Liver (tissue), 9 donors: ENCODE results near the gene RAD51B. TPM values are rescaled to one million over a fixed set of nuclear protein-coding genes. Genes with fewer than 3 reads are reported as not detected.

Experiments used
- DNase-seq: peaks from one replicate; pipeline ENCODE4 v3.0.0-alpha.2; 2017; ENCODE audit warnings: low spot score
- H3K27ac ChIP-seq, 2 donors: one replicate each; pipeline ENCODE4 v1.7.0; 2013; ENCODE audit warnings: inconsistent platforms in 2 of 2, low read length in 2 of 2, control low read depth in 1 of 2, low read depth in 1 of 2, mild to moderate bottlenecking in 1 of 2
- H3K27me3 ChIP-seq, 4 donors: one replicate each; pipeline versions ENCODE4 v1.6.1 to v1.7.0; 2013; ENCODE audit warnings: low read length in 3 of 4, inconsistent platforms in 1 of 4, mild to moderate bottlenecking in 1 of 4, moderate library complexity in 1 of 4; ENCODE audit not compliant: control insufficient read depth in 4 of 4, insufficient read depth in 4 of 4
- H3K36me3 ChIP-seq, 4 donors: one replicate each; pipeline versions ENCODE4 v1.6.1 to v1.7.0; 2013; ENCODE audit warnings: low read length in 3 of 4, mild to moderate bottlenecking in 3 of 4, low read depth in 1 of 4, moderate library complexity in 1 of 4; ENCODE audit not compliant: control insufficient read depth in 4 of 4, insufficient read depth in 3 of 4
- H3K4me1 ChIP-seq, 4 donors: one replicate each; pipeline versions ENCODE4 v1.6.1 to v1.7.0; 2013; ENCODE audit warnings: low read length in 3 of 4, mild to moderate bottlenecking in 3 of 4, moderate library complexity in 1 of 4; ENCODE audit not compliant: control insufficient read depth in 4 of 4, insufficient read depth in 4 of 4
- H3K4me3 ChIP-seq, 3 donors: one replicate each; pipeline versions ENCODE4 v1.6.1 to v1.7.0; 2013; ENCODE audit warnings: low read length in 3 of 3, control low read depth in 1 of 3, low read depth in 1 of 3, mild to moderate bottlenecking in 1 of 3
- H3K9ac ChIP-seq, 2 donors: one replicate each; pipeline ENCODE4 v1.7.0; 2013; ENCODE audit warnings: low read length in 2 of 2, mild to moderate bottlenecking in 2 of 2, moderate library complexity in 2 of 2, control low read depth in 1 of 2, low read depth in 1 of 2
- H3K9me3 ChIP-seq, 4 donors: one replicate each; pipeline versions ENCODE4 v1.6.1 to v1.7.0; 2013; ENCODE audit warnings: low read length in 3 of 4; ENCODE audit not compliant: control insufficient read depth in 4 of 4
- ATF3 ChIP-seq: IDR thresholded peaks from 2 replicates; pipeline ENCODE4 v1.6.1; 2016; ENCODE audit warnings: antibody characterized with exemption
- FOXA2 ChIP-seq: IDR thresholded peaks from 2 replicates; pipeline ENCODE4 v1.6.1; 2016; ENCODE audit warnings: antibody characterized with exemption
- HNF4G ChIP-seq: IDR thresholded peaks from 2 replicates; pipeline ENCODE4 v1.6.1; 2016; ENCODE audit warnings: antibody characterized with exemption
- MAX ChIP-seq: IDR thresholded peaks from 2 replicates; pipeline ENCODE4 v1.6.1; 2016; ENCODE audit warnings: antibody characterized with exemption
- NR2F2 ChIP-seq: IDR thresholded peaks from 2 replicates; pipeline ENCODE4 v1.6.1; 2016; ENCODE audit warnings: antibody characterized with exemption
- RAD21 ChIP-seq, 2 donors: IDR thresholded peaks; 2 replicates each; pipeline ENCODE4 v1.6.1; 2016; ENCODE audit warnings: antibody characterized with exemption in 2 of 2, mild to moderate bottlenecking in 2 of 2
- REST ChIP-seq: IDR thresholded peaks from 2 replicates; pipeline ENCODE4 v1.6.1; 2016; ENCODE audit warnings: antibody characterized with exemption, mild to moderate bottlenecking
- RXRA ChIP-seq, 2 donors: IDR thresholded peaks; 2 replicates each; pipeline ENCODE4 v1.6.1; 2017 to 2018; ENCODE audit warnings: antibody characterized with exemption in 2 of 2, mild to moderate bottlenecking in 1 of 2
- SP1 ChIP-seq: IDR thresholded peaks from 2 replicates; pipeline ENCODE4 v1.6.1; 2018; ENCODE audit warnings: antibody characterized with exemption, mild to moderate bottlenecking
- TAF1 ChIP-seq: conservative IDR thresholded peaks from 2 replicates; pipeline ENCODE4 v1.6.1; 2016; ENCODE audit warnings: antibody characterized with exemption, mild to moderate bottlenecking
- YY1 ChIP-seq: IDR thresholded peaks from 2 replicates; pipeline ENCODE4 v1.6.1; 2016; ENCODE audit warnings: antibody characterized with exemption, mild to moderate bottlenecking
- ZBTB33 ChIP-seq: IDR thresholded peaks from 2 replicates; pipeline ENCODE4 v1.6.1; 2016; ENCODE audit warnings: antibody characterized with exemption
- WGBS: extraction: QIAGEN DNeasy Blood & Tissue Kit; methylation state at CpG from one replicate; pipeline ENCODE4 v1.1.7; 2013; 5-methylcytosine and 5-hydroxymethylcytosine counted together
- polyA plus RNA-seq, 2 donors: library from polyadenylated mRNA; stranded (reverse) in 1 of 2; unstranded in 1 of 2; fragments of 200-250 nt in 1 of 2; fragments of >200 nt in 1 of 2; fragmentation: Nextera tagmentation in 1 of 2; extraction: Ambion mirVana in 1 of 2; gene quantifications; one replicate each; pipeline versions ENCODE4 v1.2.1 to v1.2.3, GENCODE V29; 2013 to 2015
- total RNA-seq, 2 donors: library from RNA; depleted of rRNA; stranded (reverse); fragments of >200 nt; gene quantifications; one replicate each; pipeline ENCODE4 v1.2.3, GENCODE V29; 2014
- donor health status: healthy.
- donor health status: healthy.
- donor health status: healthy.
- donor health status: healthy.
- donor health status: healthy.

Gene RAD51B
- total and polyA plus RNA-seq, 4 donors, result 0.81 to 12.9 (median 2.4) TPM

GRCh38 chr14:68664225-68664681 lies 844.7 kb downstream of the RAD51B start:
- Histone ChIP-seq H3K36me3 (no peaks in the 10 kb centered on the region), H3K9me3 (no peaks in the 10 kb centered on the region), H3K4me1 (peaks cover 3 to 33% (median 19%) of the 10 kb centered on the region in 4 donors), H3K27ac (peak overlapping the region; percentile 44 to 77), H3K9ac (no peak overlapping the region), H3K4me3 (no peak overlapping the region), H3K27me3 (no peaks in the 10 kb centered on the region)
- TF ChIP-seq RXRA (IDR thresholded peaks at IDR 0.05) (peak; percentile 76 to 77), NR2F2 (peak; percentile 84), ZBTB33 (no peak), RAD21 (IDR thresholded peaks at IDR 0.05) (peak; percentile 52 to 65), REST (peak; percentile 38), YY1 (peak; percentile 56), FOXA2 (no peak), SP1 (peak; percentile 39)
- no peak for DNase-seq
- WGBS, result 31% methylated on average over 4 of the region's 4 CpGs

- H3K36me3 ChIP-seq, result no peaks in the 10 kb centered on the region
- no peak for TF ChIP-seq NR2F2
- no peak for TF ChIP-seq ZBTB33
- peak overlapping the region in 1 of 2 donors; percentile 44 for H3K27ac ChIP-seq
- H3K4me1 ChIP-seq, result peaks cover 3 to 30% (median 17%) of the 10 kb centered on the region in 4 donors
- DNase-seq, result no peak
- no peak overlapping the region for H3K4me3 ChIP-seq
- WGBS, result 89% methylated on average over 4 of the region's 4 CpGs
- no peak overlapping the region for H3K9ac ChIP-seq
- no peaks in the 10 kb centered on the region for H3K9me3 ChIP-seq
- no peaks in the 10 kb centered on the region for H3K27me3 ChIP-seq
Measured at GRCh38 chr14:68665131-68665530, 845.6 kb downstream of the RAD51B start.

- no peak overlapping the region for H3K27ac ChIP-seq
- H3K4me3 ChIP-seq, result no peak overlapping the region
- no peak for DNase-seq
- no peak for TF ChIP-seq TAF1
- TF ChIP-seq HNF4G, result no peak
- no peak for TF ChIP-seq NR2F2
- TF ChIP-seq ATF3, result no peak
- TF ChIP-seq MAX, result no peak
- no peak for TF ChIP-seq RXRA (IDR thresholded peaks at IDR 0.05)
- no peaks in the 10 kb centered on the region for H3K27me3 ChIP-seq
- no peaks in the 10 kb centered on the region for H3K9me3 ChIP-seq
- H3K9ac ChIP-seq, result no peak overlapping the region
- H3K36me3 ChIP-seq, result no peaks in the 10 kb centered on the region
- H3K4me1 ChIP-seq, result peaks cover 5 to 30% (median 17%) of the 10 kb centered on the region in 4 donors
Measured at GRCh38 chr14:68665792-68666204, 846.2 kb downstream of the RAD51B start.
